ENCODE results near the gene LRG1. TPM values are rescaled to one million over a fixed set of nuclear protein-coding genes. Genes with fewer than 3 reads are reported as not detected.

Gene LRG1
- total and polyA plus RNA-seq, 10 of the 15 experiments (the other 5 are each of a cell fraction or from before 2014, with no cell fraction given), result 0.29 to 4.7 (median 0.58) TPM

GRCh38 chr19:4510435-4511255 lies 29.2 kb downstream of the LRG1 start:
- WGBS (ENCODE audit: insufficient coverage, insufficient replicate concordance, low lambda C conversion rate, missing lambda C conversion rate), result 82% methylated on average over 37 of the region's 37 CpGs
- RAD21 ChIA-PET (ENCODE audit: unreplicated experiment), result no interaction called here

GRCh38 chr19:4508698-4509097 lies 31.1 kb downstream of the LRG1 start:
- ATAC-seq, result no peak
- no peaks in the 10 kb centered on the region for H3K9me3 ChIP-seq (replicated peaks; ENCODE audit: control insufficient read depth, insufficient read depth, low read length)
- intact Hi-C loops (cut with micrococcal nuclease; ENCODE audit: unreplicated experiment) (no loop called here), in situ Hi-C loops (cut with MboI) (no loop called here)
- POLR2A ChIA-PET, result no interaction called here
- FAIRE-seq, result no peak
- SMC1A ChIA-PET (ENCODE audit: uncharacterized antibody, unreplicated experiment), result no interaction called here
- no peak overlapping the region for H3K27ac ChIP-seq (ENCODE audit: control insufficient read depth, insufficient read depth)
- no TSS peak for BruUV-seq (replicated peaks)
- H2AFZ ChIP-seq (ENCODE audit: control insufficient read depth, low read depth, low read length), result no peak overlapping the region
- H3K4me3 ChIP-seq, result no peak overlapping the region
- no peaks in the 10 kb centered on the region for H3K4me1 ChIP-seq (ENCODE audit: control insufficient read depth, insufficient read depth, low read length)
- no peak overlapping the region for H3K4me2 ChIP-seq (ENCODE audit: control insufficient read depth, insufficient read depth)
- no peak overlapping the region for H3K9ac ChIP-seq (ENCODE audit: control insufficient read depth, insufficient read depth, low read length)
- CTCF ChIA-PET, result interaction anchor here (1.2 to 1.3 kb wide), 2 partner anchors 8 to 15 kb away, joined by 3 to 4 read pairs; no protein-coding TSS in a partner anchor
- H3K36me3 ChIP-seq (ENCODE audit: control insufficient read depth in 2 of 2, insufficient read depth in 2 of 2, low read length in 1 of 2), result no peaks in the 10 kb centered on the region; a peak in 1 of 4 replicates
- H3K79me2 ChIP-seq (ENCODE audit: control insufficient read depth, insufficient read depth, low read length), result no peaks in the 10 kb centered on the region
- 90% methylated on average over 21 of the region's 21 CpGs for WGBS (ENCODE audit: insufficient coverage, insufficient replicate concordance, low lambda C conversion rate, missing lambda C conversion rate)
- no peak for DNase-seq (ENCODE audit: low read depth, low spot score)
- no peak for TF ChIP-seq ZNF207 (IDR thresholded peaks at IDR 0.05; ENCODE audit: borderline replicate concordance)
- no peaks in the 10 kb centered on the region for H3K27me3 ChIP-seq (replicated peaks in 1 of 2; ENCODE audit: control insufficient read depth in 2 of 2, insufficient read depth in 2 of 2, low read length in 1 of 2)
- no peaks in the 10 kb centered on the region for H4K20me1 ChIP-seq (ENCODE audit: control insufficient read depth, insufficient read depth)
- RAD21 ChIA-PET (ENCODE audit: unreplicated experiment), result interaction anchor here (0.6 kb wide), 1 partner anchor 672 kb away, joined by 3 read pairs; no protein-coding TSS in a partner anchor

More at GRCh38 chr19:4510435-4511255, 29.2 kb downstream of the LRG1 start:
- no peaks in the 10 kb centered on the region for H3K36me3 ChIP-seq (ENCODE audit: control insufficient read depth in 2 of 2, insufficient read depth in 2 of 2, low read length in 1 of 2)
- intact Hi-C loops (cut with micrococcal nuclease; ENCODE audit: unreplicated experiment), result no loop called here
- H3K27me3 ChIP-seq (replicated peaks in 1 of 2; ENCODE audit: control insufficient read depth in 2 of 2, insufficient read depth in 2 of 2, low read length in 1 of 2), result no peaks in the 10 kb centered on the region
- TF ChIP-seq ESRRA (IDR thresholded peaks at IDR 0.05; ENCODE audit: low read length) (no peak), NFYB (IDR thresholded peaks at IDR 0.05; ENCODE audit: insufficient read depth, low read depth, low read length) (no peak), ASH2L (IDR thresholded peaks at IDR 0.05; ENCODE audit: borderline replicate concordance, low read depth) (no peak), BHLHE40 (IDR thresholded peaks at IDR 0.05; ENCODE audit: borderline replicate concordance in 1 of 2, low read depth in 2 of 2, low read length in 1 of 2) (no peak)
- H3K9me3 ChIP-seq (replicated peaks; ENCODE audit: control insufficient read depth, insufficient read depth, low read length), result no peaks in the 10 kb centered on the region
- no TSS peak for BruUV-seq (replicated peaks)
- DNase-seq (ENCODE audit: low read depth, low spot score) (no peak), FAIRE-seq (no peak), ATAC-seq (no peak; the same call in 2 of the 3 replicates)
- POLR2A ChIA-PET, result interaction anchor here (0.6 kb wide), 1 partner anchor 262 kb away, joined by 3 read pairs; no protein-coding TSS in a partner anchor
- no peaks in the 10 kb centered on the region for H3K79me2 ChIP-seq (ENCODE audit: control insufficient read depth, insufficient read depth, low read length)
- H3K9ac ChIP-seq (ENCODE audit: control insufficient read depth, insufficient read depth, low read length), result no peak overlapping the region
- H3K4me1 ChIP-seq (ENCODE audit: control insufficient read depth, insufficient read depth, low read length), result no peaks in the 10 kb centered on the region
- in situ Hi-C loops (cut with MboI), result no loop called here
- no peaks in the 10 kb centered on the region for H4K20me1 ChIP-seq (ENCODE audit: control insufficient read depth, insufficient read depth)
- no peak overlapping the region for H3K4me3 ChIP-seq
- H2AFZ ChIP-seq (ENCODE audit: control insufficient read depth, low read depth, low read length), result no peak overlapping the region
- H3K4me2 ChIP-seq (ENCODE audit: control insufficient read depth, insufficient read depth), result no peak overlapping the region
- CTCF ChIA-PET, result no interaction called here
- SMC1A ChIA-PET (ENCODE audit: uncharacterized antibody, unreplicated experiment), result no interaction called here
- no peak overlapping the region for H3K27ac ChIP-seq (ENCODE audit: control insufficient read depth, insufficient read depth)
